Astrocyte (in vitro differentiated cells and primary cell): ENCODE data around the gene TCN1. TPM values are rescaled to one million over a fixed set of nuclear protein-coding genes. Genes with fewer than 3 reads are reported as not detected.

Experiments
- DNase-seq: peaks from one replicate; pipeline ENCODE4 v3.0.0-alpha.2; 2010; ENCODE audit warnings: low read depth
- FAIRE-seq: peaks from 2 replicates; lab custom pipeline; 2011; peaks lifted over from hg19 to GRCh38; lab: Jason Lieb, UNC
- H2AFZ ChIP-seq: 2 replicates; pipeline ENCODE4 v1.6.0; 2012; ENCODE audit warnings: low read depth, low read length, inconsistent platforms
- H3K27ac ChIP-seq: 2 replicates; pipeline ENCODE4 v1.5.1; 2011; ENCODE audit warnings: low read depth, low read length, inconsistent platforms
- H3K27me3 ChIP-seq: 2 replicates; pipeline ENCODE4 v1.6.0; 2011; ENCODE audit warnings: low read length, inconsistent platforms; ENCODE audit not compliant: insufficient read depth
- H3K36me3 ChIP-seq: 2 replicates; pipeline ENCODE4 v1.5.1; 2011; ENCODE audit warnings: low read length, inconsistent platforms; ENCODE audit not compliant: insufficient read depth
- H3K4me1 ChIP-seq: 2 replicates; pipeline ENCODE4 v1.5.1; 2011; ENCODE audit warnings: low read length, inconsistent platforms; ENCODE audit not compliant: insufficient read depth
- H3K4me2 ChIP-seq: 2 replicates; pipeline ENCODE4 v1.6.0; 2012; ENCODE audit warnings: low read length, inconsistent platforms
- H3K4me3 ChIP-seq: 2 replicates; pipeline ENCODE4 v1.5.1; 2011; ENCODE audit warnings: low read depth, mild to moderate bottlenecking, low read length, inconsistent platforms; ENCODE audit not compliant: insufficient read depth
- H3K79me2 ChIP-seq: 2 replicates; pipeline ENCODE4 v1.6.0; 2012; ENCODE audit warnings: mild to moderate bottlenecking, low read length, inconsistent platforms; ENCODE audit not compliant: insufficient read depth
- H3K9ac ChIP-seq: 2 replicates; pipeline ENCODE4 v1.6.0; 2012; ENCODE audit warnings: mild to moderate bottlenecking, low read length, inconsistent platforms
- H3K9me3 ChIP-seq: 2 replicates; pipeline ENCODE4 v1.5.1; 2012; ENCODE audit warnings: low read depth, mild to moderate bottlenecking, low read length, inconsistent platforms; ENCODE audit not compliant: insufficient read depth
- H4K20me1 ChIP-seq: 2 replicates; pipeline ENCODE4 v1.6.0; 2012; ENCODE audit warnings: low read length, inconsistent platforms; ENCODE audit not compliant: insufficient read depth
- H3K27ac Mint-ChIP-seq: one replicate; pipeline ENCODE4 v1.8.0; 2021; ENCODE audit warnings: mild to moderate bottlenecking, mixed read lengths; ENCODE audit not compliant: unreplicated experiment
- H3K27me3 Mint-ChIP-seq: one replicate; pipeline ENCODE4 v1.8.0; 2021; ENCODE audit warnings: low read depth, mixed read lengths; ENCODE audit not compliant: unreplicated experiment
- H3K36me3 Mint-ChIP-seq: one replicate; pipeline ENCODE4 v1.8.0; 2021; ENCODE audit warnings: low read depth, mixed read lengths; ENCODE audit not compliant: unreplicated experiment
- H3K4me1 Mint-ChIP-seq: one replicate; pipeline ENCODE4 v1.8.0; 2021; ENCODE audit warnings: low read depth, mixed read lengths; ENCODE audit not compliant: unreplicated experiment
- H3K4me3 Mint-ChIP-seq: one replicate; pipeline ENCODE4 v1.8.0; 2021; ENCODE audit warnings: mild to moderate bottlenecking, moderate library complexity, mixed read lengths; ENCODE audit not compliant: unreplicated experiment
- H3K9me3 Mint-ChIP-seq: one replicate; pipeline ENCODE4 v1.8.0; 2021; ENCODE audit warnings: mild to moderate bottlenecking, mixed read lengths; ENCODE audit not compliant: unreplicated experiment
- EZH2 ChIP-seq: IDR thresholded peaks from 2 replicates; pipeline ENCODE4 v1.6.1; 2012; ENCODE audit warnings: mild to moderate bottlenecking, low read length, inconsistent platforms; ENCODE audit not compliant: insufficient read depth
- total RNA-seq: library from RNA; stranded (reverse); gene quantifications from 2 replicates; pipeline ENCODE4 v1.2.1, GENCODE V29; 2021
- TF ChIP-seq, protein P1 (sequence below): IDR thresholded peaks from 2 replicates; pipeline ENCODE4 v1.5.1; 2011; ENCODE audit warnings: low read depth, mild to moderate bottlenecking, inconsistent platforms, low read length, moderate library complexity; ENCODE audit not compliant: insufficient read depth

Gene TCN1
- total RNA-seq, 1 donor from 2014 or later = 0.45 TPM

DNA sequence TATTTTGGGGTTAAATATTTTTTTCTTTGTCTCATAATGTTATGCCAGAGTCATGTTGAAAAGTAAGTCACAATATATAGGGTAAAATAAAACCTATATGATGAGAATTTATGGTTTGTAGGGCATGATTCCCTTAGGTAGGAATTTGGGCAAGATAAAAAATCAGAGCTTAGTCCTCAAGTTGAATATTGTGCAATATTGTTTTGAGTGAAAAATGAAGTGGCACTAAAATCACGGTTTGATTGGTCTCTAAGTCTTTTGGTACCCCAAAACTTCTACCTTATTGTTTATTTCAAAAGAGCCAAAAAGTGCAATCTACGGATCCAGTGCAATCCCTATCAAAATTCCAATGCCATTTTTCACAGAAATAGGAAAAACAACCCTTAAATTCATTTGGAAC is 54.1 kb downstream of the TCN1 start:
- Mint-ChIP-seq H3K36me3 (peaks cover 3% of the 10 kb centered on the region), H3K4me1 (no peaks in the 10 kb centered on the region), H3K27ac (no peak overlapping the region), H3K9me3 (no peaks in the 10 kb centered on the region), H3K4me3 (no peak overlapping the region), H3K27me3 (no peaks in the 10 kb centered on the region)
- Histone ChIP-seq H3K9ac (no peak overlapping the region), H2AFZ (no peak overlapping the region), H3K79me2 (peaks cover 13% of the 10 kb centered on the region), H3K27ac (no peak overlapping the region), H3K36me3 (peaks cover 4% of the 10 kb centered on the region), H3K4me1 (peaks cover 11% of the 10 kb centered on the region), H3K27me3 (no peaks in the 10 kb centered on the region), H4K20me1 (no peaks in the 10 kb centered on the region), H3K9me3 (no peaks in the 10 kb centered on the region), H3K4me2 (no peak overlapping the region), H3K4me3 (no peak overlapping the region)
- DNase-seq (no peak), FAIRE-seq (no peak)
- TF ChIP-seq, protein P1, sequence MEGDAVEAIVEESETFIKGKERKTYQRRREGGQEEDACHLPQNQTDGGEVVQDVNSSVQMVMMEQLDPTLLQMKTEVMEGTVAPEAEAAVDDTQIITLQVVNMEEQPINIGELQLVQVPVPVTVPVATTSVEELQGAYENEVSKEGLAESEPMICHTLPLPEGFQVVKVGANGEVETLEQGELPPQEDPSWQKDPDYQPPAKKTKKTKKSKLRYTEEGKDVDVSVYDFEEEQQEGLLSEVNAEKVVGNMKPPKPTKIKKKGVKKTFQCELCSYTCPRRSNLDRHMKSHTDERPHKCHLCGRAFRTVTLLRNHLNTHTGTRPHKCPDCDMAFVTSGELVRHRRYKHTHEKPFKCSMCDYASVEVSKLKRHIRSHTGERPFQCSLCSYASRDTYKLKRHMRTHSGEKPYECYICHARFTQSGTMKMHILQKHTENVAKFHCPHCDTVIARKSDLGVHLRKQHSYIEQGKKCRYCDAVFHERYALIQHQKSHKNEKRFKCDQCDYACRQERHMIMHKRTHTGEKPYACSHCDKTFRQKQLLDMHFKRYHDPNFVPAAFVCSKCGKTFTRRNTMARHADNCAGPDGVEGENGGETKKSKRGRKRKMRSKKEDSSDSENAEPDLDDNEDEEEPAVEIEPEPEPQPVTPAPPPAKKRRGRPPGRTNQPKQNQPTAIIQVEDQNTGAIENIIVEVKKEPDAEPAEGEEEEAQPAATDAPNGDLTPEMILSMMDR = no peak
- TF ChIP-seq EZH2 = no peak

DNA sequence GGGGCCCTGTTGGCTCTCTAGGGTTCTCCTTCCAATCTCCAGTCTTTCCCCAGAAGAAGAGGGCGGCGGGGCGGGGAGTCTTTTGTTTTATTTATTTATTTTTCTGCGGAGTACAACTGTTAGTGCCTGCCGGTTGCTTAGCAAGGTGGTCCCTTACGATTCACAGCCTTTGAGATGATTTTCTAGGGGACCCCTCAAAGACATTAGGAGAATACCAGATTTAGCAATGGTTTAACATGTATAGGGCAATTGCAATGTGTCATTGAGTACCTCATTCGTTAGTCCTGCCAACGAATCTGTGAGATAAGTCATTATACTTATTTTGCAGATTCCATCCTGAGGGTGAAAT is 55.4 kb downstream of the TCN1 start:
- Mint-ChIP-seq H3K27ac (peak overlapping the region; percentile 69), H3K4me3 (peak overlapping the region; percentile 96), H3K36me3 (peaks cover 1% of the 10 kb centered on the region), H3K4me1 (no peaks in the 10 kb centered on the region), H3K27me3 (no peaks in the 10 kb centered on the region), H3K9me3 (no peaks in the 10 kb centered on the region)
- no peaks in the 10 kb centered on the region for H3K27me3 ChIP-seq
- no peaks in the 10 kb centered on the region for H4K20me1 ChIP-seq
- DNase-seq = no peak
- peak overlapping the region; percentile 76 for H3K27ac ChIP-seq
- no peak for FAIRE-seq
- H3K4me2 ChIP-seq = peak overlapping the region; percentile 96
- H3K4me1 ChIP-seq = peaks cover 11% of the 10 kb centered on the region
- H3K9ac ChIP-seq = peak overlapping the region; percentile 91
- peaks cover 13% of the 10 kb centered on the region for H3K79me2 ChIP-seq
- peak overlapping the region; percentile 93 for H2AFZ ChIP-seq
- TF ChIP-seq, protein P1 = no peak
- no peak for TF ChIP-seq EZH2
- peak overlapping the region; percentile 97 for H3K4me3 ChIP-seq
- no peaks in the 10 kb centered on the region for H3K9me3 ChIP-seq
- peaks cover 18% of the 10 kb centered on the region for H3K36me3 ChIP-seq

DNA sequence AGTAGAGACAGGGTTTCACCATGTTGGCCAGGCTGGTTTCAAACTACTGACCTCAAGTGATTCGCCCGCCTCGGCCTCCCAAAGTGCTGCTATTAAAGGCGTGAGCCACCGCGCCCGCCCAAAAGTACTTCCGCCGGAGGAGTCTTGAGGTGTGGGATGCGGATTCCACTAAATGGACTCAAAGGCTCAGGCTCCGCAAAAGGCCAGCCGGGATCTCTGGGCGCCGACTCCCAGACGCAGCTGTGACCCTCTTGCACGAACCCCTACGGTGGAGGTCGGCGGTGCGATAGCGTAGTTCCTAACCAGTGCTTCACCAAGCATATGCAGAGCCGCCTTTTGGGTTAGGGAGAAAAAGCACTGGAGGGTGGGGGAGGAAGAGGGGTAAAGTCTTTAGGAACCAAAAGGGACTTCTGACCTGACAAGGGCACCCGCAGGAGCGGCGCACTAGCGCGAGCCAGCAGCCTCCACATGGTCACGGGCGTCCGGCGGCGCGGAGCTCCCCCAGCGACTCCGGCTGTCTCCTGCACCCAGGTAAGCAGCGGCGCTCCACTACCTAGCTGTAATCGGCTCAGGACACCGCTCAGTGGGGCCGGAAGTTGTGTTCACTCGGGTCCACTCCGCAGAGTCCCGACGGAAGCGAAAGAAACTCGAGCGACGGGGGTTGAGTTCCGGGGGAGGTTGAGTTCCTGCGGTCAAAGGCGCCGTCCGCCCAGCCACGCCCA is 55.9 kb downstream of the TCN1 start, which contains the start of gene MRPL16:
Gene MRPL16, minus strand, starts transcription at position 590 of the 722 bp plus-strand sequence. Its CDS starts 120 bp downstream, at position 470.
- no peaks in the 10 kb centered on the region for H3K9me3 Mint-ChIP-seq
- TF ChIP-seq, protein P1 = no peak
- TF ChIP-seq EZH2 = no peak
- FAIRE-seq = no peak

More for the DNA sequence above, 55.9 kb downstream of the TCN1 start, which contains the start of gene MRPL16:
- H2AFZ ChIP-seq = peak within 1 kb of the TSS; percentile 93
- peak within 1 kb of the TSS; percentile 96 for H3K4me2 ChIP-seq
- H3K4me3 Mint-ChIP-seq = peak within 1 kb of the TSS; percentile 96
- H3K36me3 Mint-ChIP-seq = peaks cover 1% of the 10 kb centered on the region
- H3K79me2 ChIP-seq = peaks cover 13% of the 10 kb centered on the region
- no peaks in the 10 kb centered on the region for H3K9me3 ChIP-seq
- peak within 1 kb of the TSS; percentile 69 for H3K27ac Mint-ChIP-seq
- H3K4me1 Mint-ChIP-seq = no peaks in the 10 kb centered on the region
- DNase-seq = peak; percentile 81
- peaks cover 11% of the 10 kb centered on the region for H3K4me1 ChIP-seq
- H3K27me3 ChIP-seq = no peaks in the 10 kb centered on the region
- peak within 1 kb of the TSS; percentile 97 for H3K4me3 ChIP-seq
- H3K36me3 ChIP-seq = peaks cover 19% of the 10 kb centered on the region
- H4K20me1 ChIP-seq = no peaks in the 10 kb centered on the region
- no peaks in the 10 kb centered on the region for H3K27me3 Mint-ChIP-seq
- peak within 1 kb of the TSS; percentile 91 for H3K9ac ChIP-seq
- H3K27ac ChIP-seq = peak within 1 kb of the TSS; percentile 76
